GM12874 (cell line): ENCODE data around the gene TCEA2.

Source experiments
- TF ChIP-seq, protein P1 (sequence below): IDR thresholded peaks from 2 replicates; pipeline ENCODE4 v1.5.1; 2011; ENCODE audit warnings: low read depth, mild to moderate bottlenecking, control low read depth, low read length, moderate library complexity; ENCODE audit not compliant: insufficient read depth

The TCEA2 gene

DNA sequence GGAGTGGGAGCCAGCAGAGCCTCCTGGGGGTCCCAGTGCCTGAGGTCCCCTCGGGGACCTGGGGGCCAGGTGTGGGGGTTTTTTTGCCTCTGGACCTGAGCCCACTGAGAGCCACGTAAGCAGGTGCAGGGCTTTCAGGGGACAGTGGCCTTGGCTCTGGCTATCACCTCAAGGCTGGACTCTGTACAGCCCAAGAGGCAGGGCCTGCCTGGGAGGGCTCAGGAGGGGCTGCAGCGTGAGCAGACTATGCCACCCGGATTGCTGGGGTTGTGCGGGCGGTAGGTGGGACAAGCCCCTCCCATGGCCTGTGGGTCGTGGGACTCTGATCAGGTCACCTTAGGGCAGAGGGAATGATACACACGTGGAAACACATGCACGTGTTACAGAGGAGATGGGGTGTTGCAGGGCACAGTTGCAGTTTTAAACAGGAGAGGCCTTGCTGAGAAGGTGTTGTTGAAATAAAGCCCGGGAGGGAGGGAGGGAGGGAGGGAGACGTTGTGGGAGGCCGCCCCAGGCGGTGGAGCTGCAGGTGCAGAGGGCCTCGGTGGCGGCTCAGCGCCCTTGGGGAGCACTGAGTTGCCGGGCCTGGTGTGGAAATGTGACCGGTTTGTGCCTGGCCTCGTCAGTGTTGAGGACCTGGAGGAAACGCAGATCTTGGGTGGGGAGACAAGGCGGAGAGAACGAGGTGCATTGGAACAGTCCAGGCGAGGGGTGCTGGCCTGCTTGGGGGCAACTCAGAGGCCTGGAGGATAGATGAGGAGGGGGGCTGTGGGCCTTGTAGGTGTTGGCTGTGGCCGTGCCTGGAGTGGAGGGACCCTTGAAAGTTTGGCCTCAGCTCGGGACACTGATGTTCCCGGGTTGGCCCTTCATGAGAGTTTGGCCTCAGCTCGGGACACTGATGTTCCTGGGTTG is 2.3 kb downstream of the TCEA2 start:
- TF ChIP-seq, protein P1, sequence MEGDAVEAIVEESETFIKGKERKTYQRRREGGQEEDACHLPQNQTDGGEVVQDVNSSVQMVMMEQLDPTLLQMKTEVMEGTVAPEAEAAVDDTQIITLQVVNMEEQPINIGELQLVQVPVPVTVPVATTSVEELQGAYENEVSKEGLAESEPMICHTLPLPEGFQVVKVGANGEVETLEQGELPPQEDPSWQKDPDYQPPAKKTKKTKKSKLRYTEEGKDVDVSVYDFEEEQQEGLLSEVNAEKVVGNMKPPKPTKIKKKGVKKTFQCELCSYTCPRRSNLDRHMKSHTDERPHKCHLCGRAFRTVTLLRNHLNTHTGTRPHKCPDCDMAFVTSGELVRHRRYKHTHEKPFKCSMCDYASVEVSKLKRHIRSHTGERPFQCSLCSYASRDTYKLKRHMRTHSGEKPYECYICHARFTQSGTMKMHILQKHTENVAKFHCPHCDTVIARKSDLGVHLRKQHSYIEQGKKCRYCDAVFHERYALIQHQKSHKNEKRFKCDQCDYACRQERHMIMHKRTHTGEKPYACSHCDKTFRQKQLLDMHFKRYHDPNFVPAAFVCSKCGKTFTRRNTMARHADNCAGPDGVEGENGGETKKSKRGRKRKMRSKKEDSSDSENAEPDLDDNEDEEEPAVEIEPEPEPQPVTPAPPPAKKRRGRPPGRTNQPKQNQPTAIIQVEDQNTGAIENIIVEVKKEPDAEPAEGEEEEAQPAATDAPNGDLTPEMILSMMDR = no peak

DNA sequence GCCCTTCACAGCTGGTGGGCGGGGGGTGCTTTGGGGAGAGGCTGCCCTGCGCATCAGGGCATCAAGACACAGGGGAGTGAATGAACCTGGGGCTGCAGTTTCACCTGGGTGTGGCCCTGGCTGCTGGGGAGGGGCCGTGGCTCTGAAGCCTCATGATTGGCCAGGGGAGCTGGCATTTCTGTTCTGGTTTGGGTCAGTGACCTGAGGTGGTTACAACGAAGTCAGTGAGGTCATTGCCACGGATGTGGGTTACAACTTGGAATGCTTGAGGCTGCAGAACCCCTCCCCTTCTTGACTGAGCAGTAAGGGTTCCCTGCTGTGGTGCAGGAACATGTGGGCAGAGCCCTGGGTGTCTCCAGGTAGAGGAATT is 3.0 kb downstream of the TCEA2 start:
- TF ChIP-seq, protein P1 = no peak

DNA sequence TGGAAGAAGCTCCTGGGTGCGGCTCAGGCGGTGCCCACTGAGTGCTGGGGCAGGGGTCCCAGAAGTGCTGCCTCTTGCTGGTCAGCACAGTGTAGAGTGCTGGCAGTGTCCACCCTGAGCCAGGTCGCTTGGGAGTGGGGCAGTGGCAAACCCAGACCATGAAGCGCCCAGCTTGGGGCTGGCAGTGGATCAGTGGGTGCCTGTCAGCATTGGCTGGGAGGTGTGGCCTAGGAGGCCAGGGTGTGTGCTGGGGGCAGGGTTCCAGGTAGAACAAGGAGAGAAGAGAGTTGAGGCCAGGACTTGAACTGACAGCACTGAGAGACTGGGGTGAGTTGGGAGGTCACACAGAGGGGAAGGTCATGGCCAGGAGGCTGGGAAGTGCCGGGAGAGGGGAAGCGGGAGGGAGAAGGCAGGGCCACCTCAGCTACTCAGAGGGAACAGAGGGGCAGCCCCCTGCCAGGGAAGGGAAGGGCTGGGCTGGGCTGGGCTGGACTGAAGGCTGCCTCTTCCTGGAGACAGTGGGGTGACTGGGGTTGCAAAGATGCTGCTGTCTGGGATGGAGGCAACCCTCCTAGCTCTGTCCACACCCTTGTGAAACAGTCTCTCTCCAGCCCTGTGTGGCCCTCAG is 4.1 kb downstream of the TCEA2 start:
- TF ChIP-seq, protein P1 = no peak

GRCh38 chr20:64067733-64068307 is 4.8 kb downstream of the TCEA2 start:
- TF ChIP-seq, protein P1 = no peak

- TF ChIP-seq, protein P1 = no peak
Observed at GRCh38 chr20:64068386-64069208, 5.6 kb downstream of the TCEA2 start.

DNA sequence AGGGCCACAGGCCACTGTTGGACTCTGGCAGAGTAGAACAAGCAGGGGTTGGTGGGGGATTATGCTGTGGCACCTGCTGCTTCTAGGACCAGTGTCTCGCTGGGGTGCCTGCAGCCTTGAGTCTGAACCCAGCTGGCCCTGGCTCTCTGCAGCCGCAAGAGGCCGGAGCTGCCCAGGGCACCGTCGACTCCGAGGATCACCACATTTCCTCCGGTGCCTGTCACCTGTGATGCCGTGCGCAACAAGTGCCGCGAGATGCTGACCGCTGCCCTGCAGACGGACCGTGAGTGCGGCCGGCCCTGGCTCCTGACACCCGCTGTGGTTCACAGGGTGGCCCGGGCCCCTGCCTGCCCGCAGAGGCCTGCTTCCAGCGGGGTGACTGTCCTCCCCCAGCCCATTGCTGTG is 6.2 kb downstream of the TCEA2 start:
- TF ChIP-seq, protein P1 = no peak
